Right lobe of liver (tissue), 4 donors: ENCODE measurements around the gene NR1D2.

Experiments used
- POLR2A ChIP-seq: fragments of 450-650 bp; IDR thresholded peaks from one replicate; pipeline ENCODE4 v1.6.1; 2017; ENCODE audit warnings: antibody characterized with exemption, mild to moderate bottlenecking
- TF ChIP-seq, protein P1 (sequence below), 4 donors: fragments of 200-600 bp in 3 of 4; fragments of 450-650 bp in 1 of 4; IDR thresholded peaks; one replicate each; pipeline versions ENCODE4 v1.5.1 to v1.8.0; 2016 to 2022; ENCODE audit warnings: antibody characterized with exemption in 4 of 4, mild to moderate bottlenecking in 2 of 4
- donor health status: DM: no; HTN: no; CAD: no.
- donor health status: DM: no; HTN: no; CAD: no.
- donor health status: DM: no; HTN: yes; CAD: no.

DNA sequence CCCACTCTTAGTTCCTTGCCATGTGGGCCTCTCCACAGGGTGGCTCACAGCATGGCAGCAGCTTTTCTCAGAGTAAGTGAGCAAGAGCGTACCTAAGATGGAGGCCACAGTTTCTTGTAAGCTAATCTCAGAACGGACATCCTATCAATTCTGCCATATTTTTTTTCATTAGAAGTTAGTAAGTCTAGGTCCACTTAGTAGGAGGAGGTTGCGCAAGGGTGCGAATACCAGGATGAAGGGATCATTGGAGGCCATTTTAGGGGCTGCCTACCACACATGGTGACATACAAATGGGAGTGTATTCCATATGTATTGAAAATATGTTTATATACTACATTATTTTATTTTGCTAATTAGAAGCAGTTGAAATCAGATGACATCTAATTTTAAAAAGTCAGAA, 31.5 kb downstream of the NR1D2 start:
- TF ChIP-seq, protein P1, sequence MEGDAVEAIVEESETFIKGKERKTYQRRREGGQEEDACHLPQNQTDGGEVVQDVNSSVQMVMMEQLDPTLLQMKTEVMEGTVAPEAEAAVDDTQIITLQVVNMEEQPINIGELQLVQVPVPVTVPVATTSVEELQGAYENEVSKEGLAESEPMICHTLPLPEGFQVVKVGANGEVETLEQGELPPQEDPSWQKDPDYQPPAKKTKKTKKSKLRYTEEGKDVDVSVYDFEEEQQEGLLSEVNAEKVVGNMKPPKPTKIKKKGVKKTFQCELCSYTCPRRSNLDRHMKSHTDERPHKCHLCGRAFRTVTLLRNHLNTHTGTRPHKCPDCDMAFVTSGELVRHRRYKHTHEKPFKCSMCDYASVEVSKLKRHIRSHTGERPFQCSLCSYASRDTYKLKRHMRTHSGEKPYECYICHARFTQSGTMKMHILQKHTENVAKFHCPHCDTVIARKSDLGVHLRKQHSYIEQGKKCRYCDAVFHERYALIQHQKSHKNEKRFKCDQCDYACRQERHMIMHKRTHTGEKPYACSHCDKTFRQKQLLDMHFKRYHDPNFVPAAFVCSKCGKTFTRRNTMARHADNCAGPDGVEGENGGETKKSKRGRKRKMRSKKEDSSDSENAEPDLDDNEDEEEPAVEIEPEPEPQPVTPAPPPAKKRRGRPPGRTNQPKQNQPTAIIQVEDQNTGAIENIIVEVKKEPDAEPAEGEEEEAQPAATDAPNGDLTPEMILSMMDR (IDR thresholded peaks at IDR 0.05) = no peak
- no peak for TF ChIP-seq POLR2A
